Activated T-helper 1 cell treated with anti-CD3 and anti-CD28 coated beads, Interleukin-2, amount 50 U/mL, for 16 hours (primary cell): ENCODE results near the gene GGTA1.
"Not testable (repeated sequence)": the region's sequence is repeated elsewhere in the genome, so short reads cannot be mapped to it uniquely, and the experiment has no call there.

Source experiments
- DNase-seq, 2 donors: peaks; one replicate each; pipeline ENCODE4 v3.0.0-alpha.2; 2020; ENCODE audit warnings: low read depth in 1 of 2, low spot score in 1 of 2

GGTA1 gene

GRCh38 chr9:121459513-121459912, 40.1 kb downstream of the GGTA1 start:
- no peak for DNase-seq

DNA sequence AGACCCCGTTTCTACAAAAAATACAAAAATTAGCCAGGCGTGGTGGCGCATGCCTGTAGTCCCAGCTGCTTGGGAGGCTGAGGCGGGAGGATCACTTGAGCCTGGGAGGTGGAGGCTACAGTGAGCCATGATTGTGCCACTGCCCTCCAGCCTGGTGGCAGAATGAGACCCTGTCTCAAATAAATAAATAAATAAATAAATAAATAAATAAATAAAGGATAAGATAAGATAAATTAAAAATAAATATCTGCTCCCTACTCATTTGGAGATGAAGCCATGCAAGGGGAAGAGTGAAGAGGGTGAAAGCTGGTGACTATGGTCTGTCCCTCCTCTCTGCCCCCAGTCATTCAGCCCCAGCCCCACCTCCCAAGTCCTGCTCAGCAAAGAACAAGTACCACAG, 41.2 kb downstream of the GGTA1 start:
- not testable (repeated sequence) for DNase-seq

- no peak for DNase-seq
These were observed 44.0 kb downstream of the GGTA1 start for GRCh38 chr9:121455527-121456239.

DNA sequence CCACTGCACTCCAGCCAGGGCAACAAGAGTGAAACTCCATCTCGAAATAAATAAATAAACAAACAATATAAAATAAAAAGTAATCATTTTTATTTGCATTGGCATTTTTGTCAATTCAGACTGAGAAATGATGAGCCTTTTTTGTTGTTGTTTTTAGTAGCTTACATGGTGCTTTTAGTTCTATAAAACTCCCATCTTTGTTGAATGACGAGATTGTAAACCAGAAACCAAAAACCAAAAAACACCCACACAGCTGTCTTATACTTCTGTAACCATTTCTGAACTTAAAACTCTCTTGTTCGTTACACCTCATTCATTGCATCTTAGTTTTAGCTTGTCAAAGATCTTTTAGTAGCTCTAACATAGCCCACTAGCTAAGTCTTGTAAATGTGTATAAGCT, 44.7 kb downstream of the GGTA1 start:
- no peak for DNase-seq

- no peak for DNase-seq
These were observed 46.3 kb downstream of the GGTA1 start for GRCh38 chr9:121453232-121453892.

GRCh38 chr9:121452085-121452484, 47.6 kb downstream of the GGTA1 start:
- no peak for DNase-seq

DNA sequence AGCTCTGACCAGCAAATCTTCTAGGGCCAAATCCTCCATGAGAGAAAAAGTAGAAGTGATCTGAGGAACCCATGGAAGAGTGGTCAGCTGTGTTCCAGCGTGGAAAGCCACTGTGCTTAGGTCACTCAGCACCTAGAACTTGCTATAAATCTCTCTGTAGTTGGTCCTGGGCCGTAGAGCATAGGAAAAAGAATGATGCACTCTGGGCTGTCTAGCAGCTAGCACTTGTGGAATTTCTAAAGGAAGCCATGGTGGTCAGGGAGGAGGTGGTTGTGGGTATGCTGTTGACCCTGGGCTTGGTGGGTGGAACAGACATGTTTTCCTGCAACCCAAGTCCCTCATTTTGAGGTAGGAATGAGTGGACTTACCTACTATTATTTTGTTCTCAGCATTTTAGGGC, 48.1 kb downstream of the GGTA1 start:
- DNase-seq = no peak

DNA sequence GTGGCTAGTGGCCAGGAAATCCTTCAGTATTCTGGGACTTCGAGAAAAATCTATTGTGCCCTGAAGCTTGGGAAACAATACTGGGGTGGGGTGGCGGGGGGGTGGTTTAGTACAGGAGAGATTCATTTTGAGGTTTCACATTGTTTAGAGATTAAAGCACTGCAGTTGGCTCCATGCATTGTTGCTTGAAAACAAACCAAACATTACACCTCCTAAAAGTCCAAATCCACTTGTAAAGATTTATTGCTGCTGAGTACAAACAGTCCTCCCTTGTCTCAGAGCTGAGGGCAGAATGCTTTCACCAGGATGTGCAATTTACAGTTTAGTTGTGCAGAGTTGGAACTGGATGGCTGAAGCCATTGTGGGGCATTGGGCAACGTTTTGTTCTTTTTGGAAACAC, 49.4 kb downstream of the GGTA1 start:
- no peak for DNase-seq

GRCh38 chr9:121449786-121450185, 49.9 kb downstream of the GGTA1 start:
- DNase-seq = no peak

DNA sequence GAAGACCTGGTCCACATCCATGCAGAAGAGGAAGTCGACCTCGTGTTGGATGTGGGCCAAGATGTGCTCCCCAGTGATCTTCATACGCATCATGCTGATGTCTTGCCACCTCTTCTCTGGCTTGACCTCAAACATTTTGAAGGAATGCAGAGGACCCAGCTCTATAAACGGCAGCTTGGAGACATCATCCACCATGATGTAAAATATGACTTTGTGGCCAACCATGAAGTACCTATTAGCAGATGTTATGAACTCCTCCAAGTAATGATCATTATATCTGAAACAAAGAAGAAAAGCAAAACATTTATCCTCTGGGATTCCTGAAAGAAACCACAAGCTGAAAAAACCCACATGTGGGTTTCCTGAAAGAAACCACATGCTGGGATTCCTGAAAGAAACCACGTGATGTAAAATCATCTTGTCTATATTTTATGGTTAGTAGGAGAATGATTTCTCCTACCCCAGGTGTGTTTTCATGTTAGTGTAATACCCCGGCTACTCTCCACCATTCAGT, 52.3 kb downstream of the GGTA1 start:
- DNase-seq = no peak

- no peak for DNase-seq
These were observed 53.7 kb downstream of the GGTA1 start for GRCh38 chr9:121445986-121446385.

- DNase-seq = no peak
These were observed 55.7 kb downstream of the GGTA1 start for GRCh38 chr9:121443981-121444380.

DNA sequence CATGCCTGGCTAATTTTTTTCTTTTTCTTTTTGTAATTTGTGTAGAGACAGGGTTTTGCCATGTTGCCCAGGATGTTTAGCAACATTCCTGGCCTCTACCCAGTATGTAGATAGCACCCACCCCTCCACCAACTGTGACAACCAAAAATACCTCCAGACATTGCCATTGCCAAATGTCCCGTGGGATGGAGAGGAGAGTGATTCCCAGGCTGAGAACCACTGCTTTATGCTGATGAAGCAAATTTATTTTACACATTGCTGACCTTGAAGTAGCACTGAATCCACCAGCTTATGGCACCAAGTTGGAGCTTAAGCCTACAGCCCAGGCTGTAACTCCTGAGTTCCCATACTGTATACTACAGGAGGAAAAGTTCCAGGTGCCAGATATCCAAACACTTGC, 58.5 kb downstream of the GGTA1 start:
- DNase-seq = no peak

DNA sequence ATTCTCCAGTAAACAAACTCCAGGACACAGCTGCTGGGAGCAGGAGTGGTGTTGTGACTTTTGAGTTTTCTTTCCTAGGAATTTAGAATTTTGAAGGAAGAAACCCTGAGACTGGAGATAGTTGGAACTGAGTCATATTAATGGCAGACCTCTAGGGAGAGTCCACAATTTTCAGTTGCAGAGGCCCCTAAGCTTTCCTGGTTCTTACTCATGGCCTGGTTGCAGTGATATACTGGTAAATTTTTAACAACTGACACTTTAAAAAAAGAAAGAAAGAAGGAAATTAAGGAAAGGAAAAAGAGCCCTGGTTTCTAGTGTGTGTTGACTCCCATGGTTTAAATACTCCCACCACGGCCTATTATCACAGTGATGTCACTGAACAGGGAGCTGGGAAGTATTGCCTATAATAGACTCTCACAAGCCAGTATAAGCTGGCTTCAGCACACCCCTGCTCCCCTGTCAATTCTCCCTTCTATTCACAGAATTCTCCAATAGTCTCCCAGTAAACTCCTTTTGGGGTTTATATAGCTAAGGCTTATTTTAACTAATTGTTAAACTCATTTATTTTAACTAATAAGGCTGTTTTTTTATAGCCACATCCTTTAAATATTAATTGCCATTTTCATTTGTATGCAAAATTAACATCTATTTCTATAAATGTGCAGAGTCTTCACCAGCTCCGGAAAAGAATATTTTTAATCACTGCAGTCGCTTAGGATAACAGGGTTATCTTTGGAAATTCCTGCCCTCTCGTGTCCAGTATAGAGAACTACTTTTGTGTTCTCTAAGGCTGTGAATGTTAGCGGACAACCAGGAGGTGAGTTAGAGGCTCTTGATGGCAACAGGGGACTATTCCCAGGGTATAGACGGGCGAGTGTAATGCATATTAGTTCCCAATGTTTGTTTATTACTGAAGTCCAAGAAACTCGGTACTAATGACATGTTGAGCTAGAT, 59.7 kb downstream of the GGTA1 start:
- no peak for DNase-seq

GRCh38 chr9:121439016-121439415, 60.6 kb downstream of the GGTA1 start:
- DNase-seq = no peak

DNA sequence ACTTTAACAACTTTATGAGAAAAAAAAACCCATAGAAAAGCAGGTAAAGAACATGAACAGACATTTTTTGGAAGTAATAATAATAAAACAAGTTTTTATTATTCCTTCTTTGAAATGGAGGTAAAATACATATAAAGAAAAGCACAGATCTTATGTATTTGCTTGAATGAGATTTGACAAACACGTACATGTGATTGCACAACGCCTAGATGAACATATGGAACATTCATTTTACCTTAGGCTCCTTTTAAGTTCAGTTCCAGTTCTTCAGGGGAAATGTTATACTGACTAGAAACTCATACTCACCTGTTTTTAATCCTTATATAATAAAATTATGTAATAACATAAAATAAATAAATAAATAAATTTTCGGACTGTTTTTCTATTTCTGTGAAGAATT, 61.8 kb downstream of the GGTA1 start:
- DNase-seq = no peak

DNA sequence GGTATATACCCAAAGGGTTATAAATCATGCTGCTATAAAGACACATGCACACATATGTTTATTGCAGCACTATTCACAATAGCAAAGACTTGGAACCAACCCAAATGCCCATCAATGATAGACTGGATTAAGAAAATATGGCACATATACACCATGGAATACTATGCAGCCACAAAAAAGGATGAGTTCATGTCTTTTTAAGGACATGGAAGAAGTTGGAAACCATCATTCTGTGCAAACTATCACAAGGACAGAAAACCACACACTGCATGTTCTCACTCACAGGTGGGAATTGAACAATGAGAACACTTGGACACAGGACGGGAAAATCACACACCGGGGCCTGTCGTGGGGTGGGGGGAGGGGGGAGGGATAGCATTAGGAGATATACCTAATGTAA, 62.6 kb downstream of the GGTA1 start:
- DNase-seq = not testable (repeated sequence)

- DNase-seq = no peak
These were observed 64.7 kb downstream of the GGTA1 start for GRCh38 chr9:121434969-121435368.

GRCh38 chr9:121427899-121428298, 71.7 kb downstream of the GGTA1 start:
- no peak for DNase-seq

DNA sequence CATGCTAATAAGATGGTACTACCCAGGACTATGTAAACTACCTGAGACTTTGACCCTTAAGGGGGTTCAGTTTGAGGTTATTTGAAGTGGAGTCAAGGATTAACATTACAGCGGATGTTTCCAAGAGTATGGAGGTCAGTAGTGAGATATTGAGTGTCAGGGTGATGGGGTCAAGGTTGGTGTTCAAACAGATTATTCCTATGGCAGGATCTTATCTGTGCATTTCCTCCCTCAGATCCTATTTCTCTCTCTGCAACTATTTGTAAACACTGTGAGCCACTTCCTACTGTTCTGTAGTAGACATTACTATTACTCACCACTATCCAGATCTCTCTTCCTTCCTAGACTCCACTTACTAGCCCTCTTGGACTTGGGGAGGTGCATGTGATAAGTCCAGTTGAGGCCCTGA, 75.6 kb downstream of the GGTA1 start:
- DNase-seq = no peak

DNA sequence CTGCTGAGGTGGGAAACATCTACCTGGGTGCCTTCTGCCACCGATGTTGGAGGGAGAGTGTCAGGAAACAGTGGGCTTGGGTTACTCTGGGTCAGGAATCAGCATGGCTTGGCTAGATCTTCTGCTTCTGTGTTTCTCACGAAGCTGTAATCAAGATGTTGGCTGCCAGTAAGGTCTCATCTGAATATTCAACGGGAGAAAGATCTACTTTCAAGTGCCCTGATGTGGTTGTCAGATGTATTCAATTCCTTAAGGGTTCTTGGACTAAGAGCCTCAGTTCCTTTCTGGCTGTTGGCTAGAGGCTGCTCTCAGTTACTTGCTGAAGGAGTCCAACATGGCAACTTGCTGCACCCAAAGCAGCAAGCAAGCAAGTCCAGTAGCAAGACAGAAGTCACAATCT, 87.7 kb downstream of the GGTA1 start:
- DNase-seq = no peak

GRCh38 chr9:121405899-121406298, 93.7 kb downstream of the GGTA1 start:
- DNase-seq = no peak
